Measurements from ENCODE around the gene GALNT9.

GRCh38 chr12:132174015-132174838 lies 155.2 kb downstream of the GALNT9 start:
- no peak for TF ChIP-seq NFRKB (IDR thresholded peaks at IDR 0.05)
- no peak for TF ChIP-seq SP1 (IDR thresholded peaks at IDR 0.05)
- TF ChIP-seq FOXA1 (IDR thresholded peaks at IDR 0.05) = no peak
- TF ChIP-seq TARDBP (IDR thresholded peaks at IDR 0.05) = no peak
- no peak for TF ChIP-seq FOXK2 (IDR thresholded peaks at IDR 0.05)
- TF ChIP-seq L3MBTL2 (conservative IDR thresholded peaks at IDR 0.05) = no peak

All from HEK293T (cell line).